ENCODE measurements around the gene BTG2.

BTG2 gene

DNA sequence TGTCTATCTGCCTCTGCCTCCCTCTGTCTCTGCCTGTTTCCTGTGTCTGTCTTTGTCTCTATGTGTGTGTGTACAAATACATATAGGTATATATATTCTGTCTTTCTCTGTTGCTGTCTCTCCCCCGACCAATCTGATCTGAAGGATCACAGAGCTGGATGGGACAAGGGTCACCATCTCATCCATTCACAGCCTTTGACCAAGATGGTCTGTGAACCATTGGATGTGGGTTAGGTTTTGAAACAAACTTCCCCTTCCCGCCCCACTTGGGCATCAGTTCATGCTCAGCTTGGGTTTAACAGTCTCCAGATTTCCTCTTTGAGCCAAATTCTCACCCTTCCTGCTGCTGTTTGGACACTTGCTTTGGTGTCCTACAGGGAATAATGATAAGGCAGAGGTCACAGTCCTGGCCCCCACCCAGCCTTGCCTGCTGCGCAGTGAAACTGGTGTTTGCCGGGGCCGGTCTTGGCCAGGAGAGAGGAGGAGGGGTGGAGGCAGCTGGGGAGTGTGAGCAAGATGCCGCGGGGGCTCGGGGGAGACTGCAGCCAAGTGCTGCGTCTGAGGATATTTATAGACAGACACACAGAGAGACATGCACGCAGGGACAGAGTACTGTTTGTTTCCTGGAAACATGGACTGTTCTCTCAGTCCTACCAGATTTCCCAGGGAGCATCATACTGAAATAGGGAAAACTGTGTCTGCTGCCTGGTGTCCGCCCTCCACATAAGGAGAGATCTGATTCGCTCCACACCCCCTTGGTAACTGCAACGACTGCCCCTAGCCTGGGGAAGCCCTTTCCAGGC is 27.0 kb upstream of the BTG2 start:
- TF ChIP-seq, protein P1, sequence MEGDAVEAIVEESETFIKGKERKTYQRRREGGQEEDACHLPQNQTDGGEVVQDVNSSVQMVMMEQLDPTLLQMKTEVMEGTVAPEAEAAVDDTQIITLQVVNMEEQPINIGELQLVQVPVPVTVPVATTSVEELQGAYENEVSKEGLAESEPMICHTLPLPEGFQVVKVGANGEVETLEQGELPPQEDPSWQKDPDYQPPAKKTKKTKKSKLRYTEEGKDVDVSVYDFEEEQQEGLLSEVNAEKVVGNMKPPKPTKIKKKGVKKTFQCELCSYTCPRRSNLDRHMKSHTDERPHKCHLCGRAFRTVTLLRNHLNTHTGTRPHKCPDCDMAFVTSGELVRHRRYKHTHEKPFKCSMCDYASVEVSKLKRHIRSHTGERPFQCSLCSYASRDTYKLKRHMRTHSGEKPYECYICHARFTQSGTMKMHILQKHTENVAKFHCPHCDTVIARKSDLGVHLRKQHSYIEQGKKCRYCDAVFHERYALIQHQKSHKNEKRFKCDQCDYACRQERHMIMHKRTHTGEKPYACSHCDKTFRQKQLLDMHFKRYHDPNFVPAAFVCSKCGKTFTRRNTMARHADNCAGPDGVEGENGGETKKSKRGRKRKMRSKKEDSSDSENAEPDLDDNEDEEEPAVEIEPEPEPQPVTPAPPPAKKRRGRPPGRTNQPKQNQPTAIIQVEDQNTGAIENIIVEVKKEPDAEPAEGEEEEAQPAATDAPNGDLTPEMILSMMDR (IDR thresholded peaks at IDR 0.05; ENCODE audit: low read depth, low read length): no peak
- H3K4me3 ChIP-seq (ENCODE audit: low read depth, low read length): no peak overlapping the region

DNA sequence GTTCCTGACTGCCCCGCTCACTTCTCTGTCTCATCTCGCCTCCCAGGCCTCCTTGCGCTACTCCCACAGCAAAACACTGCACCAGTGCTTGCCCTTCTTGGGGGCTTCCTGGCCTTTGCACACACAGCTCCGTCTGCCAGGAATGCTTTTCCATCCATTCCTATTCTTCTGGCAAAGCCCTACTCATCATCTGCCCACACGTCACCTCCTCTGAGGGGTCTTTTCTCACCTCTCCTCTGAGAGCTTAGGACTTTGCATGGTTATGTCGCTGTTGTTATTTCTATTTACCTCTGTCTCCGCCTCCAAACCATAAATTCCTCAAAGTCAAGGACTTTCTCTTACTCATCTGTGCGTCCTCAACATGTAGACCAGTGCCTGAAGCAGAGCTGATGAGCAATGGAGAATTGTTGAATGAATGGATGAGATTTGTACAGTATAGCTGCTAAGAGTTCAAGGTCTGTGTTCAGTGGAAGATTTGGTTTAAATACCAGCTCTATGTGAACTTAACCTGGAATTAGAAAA is 26.4 kb upstream of the BTG2 start:
- H3K4me3 ChIP-seq (ENCODE audit: low read depth, low read length): no peak overlapping the region
- TF ChIP-seq, protein P1 (IDR thresholded peaks at IDR 0.05; ENCODE audit: low read depth, low read length): no peak

DNA sequence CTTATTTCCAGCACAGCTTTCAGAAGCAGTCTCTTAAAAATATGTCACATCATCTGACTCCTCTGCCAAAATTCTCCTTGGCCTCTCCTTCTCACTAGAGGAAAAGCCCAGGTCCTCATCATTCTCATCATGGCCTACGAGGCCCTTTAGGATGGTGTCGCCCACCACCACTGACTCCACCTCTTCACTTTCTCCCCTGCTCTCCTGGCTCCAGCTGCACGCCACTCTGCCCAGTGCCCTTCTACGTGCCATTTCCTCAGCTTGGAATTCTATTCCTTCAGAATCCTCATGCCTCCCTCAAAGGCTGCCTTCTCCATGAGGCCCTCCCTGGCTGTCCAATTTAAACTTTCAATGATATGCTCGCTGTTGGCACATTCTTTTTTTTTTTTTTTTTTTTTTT is 25.3 kb upstream of the BTG2 start:
- TF ChIP-seq, protein P1 (IDR thresholded peaks at IDR 0.05; ENCODE audit: low read depth, low read length): no peak
- no peak overlapping the region for H3K4me3 ChIP-seq (ENCODE audit: low read depth, low read length)

DNA sequence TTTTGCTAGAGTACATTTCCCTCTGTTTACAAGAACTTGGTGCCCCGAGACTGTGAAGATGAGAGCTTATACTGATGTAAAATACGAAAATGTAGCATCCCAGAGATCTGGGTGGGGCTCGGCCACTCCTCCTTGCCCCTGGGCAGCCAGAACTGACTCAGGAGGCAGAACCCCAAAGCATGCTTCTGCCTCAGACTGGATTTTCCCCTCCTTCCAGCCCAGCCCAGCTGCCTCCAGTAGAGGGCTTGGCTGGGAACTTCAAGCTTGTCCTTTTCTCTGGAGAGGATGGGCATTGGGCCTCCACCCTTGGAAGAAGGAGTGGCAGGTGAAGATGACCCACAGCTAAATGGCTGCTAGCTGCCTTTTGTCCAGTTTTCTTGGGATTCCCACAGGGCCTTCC is 24.3 kb upstream of the BTG2 start:
- no peak overlapping the region for H3K4me3 ChIP-seq (ENCODE audit: low read depth, low read length)
- TF ChIP-seq, protein P1 (IDR thresholded peaks at IDR 0.05; ENCODE audit: low read depth, low read length): no peak

DNA sequence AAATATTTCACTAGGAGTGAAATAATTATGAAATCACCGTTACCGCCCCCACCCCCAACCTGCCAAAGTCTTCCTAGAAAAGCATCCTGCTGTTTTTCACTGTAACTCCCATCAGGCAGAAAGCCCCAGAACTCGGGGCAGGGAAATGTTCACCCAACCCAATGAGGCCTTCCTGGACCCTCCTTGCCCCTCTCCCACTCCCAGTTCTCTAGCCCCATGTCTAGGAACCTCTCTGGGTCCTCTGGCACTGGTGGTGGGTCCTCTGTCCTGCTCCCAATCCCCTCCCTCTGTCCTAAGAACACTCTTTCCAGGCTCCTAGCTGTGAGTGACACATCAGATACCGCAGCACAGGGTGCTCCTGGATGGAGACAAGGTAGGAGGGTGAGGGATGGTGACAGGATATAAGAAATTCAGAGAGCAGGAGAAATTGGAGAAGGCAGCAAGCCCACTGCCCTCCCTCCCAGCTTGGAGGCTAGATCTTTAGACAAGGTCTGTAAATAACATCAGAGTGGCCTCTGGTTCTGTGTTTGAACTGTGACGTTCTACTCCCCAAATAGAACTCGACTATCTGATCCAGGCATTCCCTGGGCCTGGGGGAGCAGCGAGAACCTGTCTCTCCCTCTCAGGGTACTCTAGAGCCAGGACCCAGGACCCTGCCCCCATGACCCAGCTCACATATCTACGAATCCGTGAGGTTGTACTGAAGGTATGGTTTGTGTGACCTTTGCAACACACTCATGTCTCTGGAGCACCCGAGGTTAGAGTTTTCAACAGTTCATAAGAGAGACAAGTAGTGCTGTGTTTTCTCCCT is 23.3 kb upstream of the BTG2 start:
- TF ChIP-seq, protein P1 (IDR thresholded peaks at IDR 0.05; ENCODE audit: low read depth, low read length): no peak
- no peak overlapping the region for H3K4me3 ChIP-seq (ENCODE audit: low read depth, low read length)

DNA sequence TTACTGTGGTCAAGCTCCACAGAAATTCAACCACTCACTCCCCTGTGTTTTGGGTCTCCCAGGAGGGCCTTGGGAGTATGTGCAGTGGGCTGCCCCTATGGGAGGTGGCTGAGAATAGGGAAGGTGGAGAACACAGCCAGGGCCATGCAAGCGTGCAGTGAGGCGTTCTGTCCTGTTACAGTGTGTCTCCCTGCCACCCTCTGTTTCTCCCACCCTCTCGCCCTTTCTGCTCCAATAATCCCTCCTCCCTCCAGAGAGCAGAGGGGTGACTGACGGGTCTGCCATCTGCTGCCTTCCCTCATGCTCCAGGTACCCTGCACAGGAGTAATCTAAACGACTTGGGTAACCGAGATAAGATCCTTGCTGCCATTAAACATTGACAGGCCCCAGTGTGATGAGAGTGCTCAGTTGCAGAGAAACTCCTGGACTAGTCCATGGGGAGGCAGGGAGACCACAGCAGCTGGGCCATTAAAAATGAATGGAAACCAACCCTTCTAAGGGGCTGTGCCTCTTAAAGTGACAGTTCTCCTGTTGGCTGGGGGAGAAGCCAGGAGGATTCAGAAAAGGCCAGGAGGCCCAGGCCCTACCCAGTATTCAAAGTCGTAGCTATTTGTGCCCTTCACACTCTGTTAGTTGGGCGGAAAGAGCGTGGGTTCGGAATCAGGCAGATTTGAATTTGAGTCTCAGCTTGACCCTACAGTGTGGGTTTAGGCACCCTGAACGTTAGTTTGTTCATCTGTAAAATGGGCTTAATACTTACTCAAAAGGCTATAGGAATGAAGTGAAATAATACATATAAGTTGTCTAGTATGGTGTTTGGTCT is 22.4 kb upstream of the BTG2 start:
- H3K4me3 ChIP-seq (ENCODE audit: low read depth, low read length): no peak overlapping the region
- TF ChIP-seq, protein P1 (IDR thresholded peaks at IDR 0.05; ENCODE audit: low read depth, low read length): no peak
